ENCODE results near the gene TFPI2. TPM values are rescaled to one million over a fixed set of nuclear protein-coding genes. Genes with fewer than 3 reads are reported as not detected.
"Not testable (repeated sequence)": the region's sequence is repeated elsewhere in the genome, so short reads cannot be mapped to it uniquely, and the experiment has no call there.

TFPI2 gene
- total RNA-seq, 1 experiment from 2014 or later: 4.4 TPM

GRCh38 chr7:93913197-93913596, 22.6 kb upstream of the TFPI2 start:
- no peak for TF ChIP-seq CTCF (conservative IDR thresholded peaks at IDR 0.05)

GRCh38 chr7:93911661-93912060, 21.1 kb upstream of the TFPI2 start:
- H3K27ac ChIP-seq (ENCODE audit: insufficient read length, low read depth, low read length); H4K8ac ChIP-seq (replicated peaks; ENCODE audit: insufficient read length, low read depth, low read length); H3K36me3 Mint-ChIP-seq (ENCODE audit: insufficient read depth in 1 of 3, low read depth in 3 of 3); H3K79me2 ChIP-seq (ENCODE audit: insufficient read depth, low read length); H2BK20ac ChIP-seq (ENCODE audit: low read depth, low read length, poor library complexity, severe bottlenecking); H3K23me2 ChIP-seq (ENCODE audit: insufficient read length, low read depth, low read length, poor library complexity, severe bottlenecking); H2AFZ ChIP-seq (ENCODE audit: low read length); DNase-seq; H3K9me3 ChIP-seq (ENCODE audit: control insufficient read depth, low read depth, low read length); H4K20me1 ChIP-seq (ENCODE audit: control insufficient read depth, insufficient read depth, insufficient read length); H3K27ac Mint-ChIP-seq; H3K9me3 Mint-ChIP-seq; H3K56ac ChIP-seq (ENCODE audit: insufficient read length, low read depth, low read length); H3K14ac ChIP-seq (ENCODE audit: insufficient read depth, low read length); H3K4me3 Mint-ChIP-seq; H4K5ac ChIP-seq (ENCODE audit: insufficient read length, low read depth, low read length); H2BK5ac ChIP-seq (ENCODE audit: insufficient read length, low read length); H3K4ac ChIP-seq (ENCODE audit: low read depth, low read length); H2BK15ac ChIP-seq (ENCODE audit: low read depth, low read length); H3K23ac ChIP-seq (ENCODE audit: insufficient read length, low read depth, low read length); H3T11ph ChIP-seq (ENCODE audit: low read length); H4K91ac ChIP-seq (ENCODE audit: insufficient read length, low read depth, low read length); H3K79me1 ChIP-seq (ENCODE audit: insufficient read depth, low read depth, low read length, poor library complexity, severe bottlenecking); H3K27me3 Mint-ChIP-seq (ENCODE audit: low read depth); H3K9ac ChIP-seq (ENCODE audit: extremely low read depth, insufficient read length, low read length); H3K4me1 Mint-ChIP-seq; H2BK12ac ChIP-seq (ENCODE audit: insufficient read length, low read depth, low read length); H2AK5ac ChIP-seq (ENCODE audit: insufficient read length, low read length); H2BK120ac ChIP-seq (ENCODE audit: low read depth, low read length, poor library complexity, severe bottlenecking); H3K18ac ChIP-seq (ENCODE audit: insufficient read length, low read depth, low read length); H3K4me1 ChIP-seq (ENCODE audit: insufficient read depth, low read length); H3K4me2 ChIP-seq (ENCODE audit: insufficient read depth, insufficient read length, low read length); H3K27me3 ChIP-seq (ENCODE audit: insufficient read depth, low read length): not testable (repeated sequence)

More at GRCh38 chr7:93913197-93913596, 22.6 kb upstream of the TFPI2 start:
- H2BK120ac ChIP-seq (ENCODE audit: low read depth, low read length, poor library complexity, severe bottlenecking): no peak overlapping the region
- H3K79me2 ChIP-seq (ENCODE audit: insufficient read depth, low read length): no peaks in the 10 kb centered on the region
- no peak for DNase-seq
- H3K18ac ChIP-seq (ENCODE audit: insufficient read length, low read depth, low read length): no peak overlapping the region
- H2BK15ac ChIP-seq (ENCODE audit: low read depth, low read length): no peak overlapping the region
- no peak overlapping the region for H3K27ac Mint-ChIP-seq
- no peak overlapping the region for H3K27ac ChIP-seq (ENCODE audit: insufficient read length, low read depth, low read length)
- H4K91ac ChIP-seq (ENCODE audit: insufficient read length, low read depth, low read length): no peak overlapping the region
- H3K27me3 ChIP-seq (ENCODE audit: insufficient read depth, low read length): no peaks in the 10 kb centered on the region
- no peak overlapping the region for H2AFZ ChIP-seq (ENCODE audit: low read length)
- H2BK12ac ChIP-seq (ENCODE audit: insufficient read length, low read depth, low read length): no peak overlapping the region
- no peak overlapping the region for H3K9ac ChIP-seq (ENCODE audit: extremely low read depth, insufficient read length, low read length)
- no peaks in the 10 kb centered on the region for H3K9me3 ChIP-seq (ENCODE audit: control insufficient read depth, low read depth, low read length)
- H3K79me1 ChIP-seq (ENCODE audit: insufficient read depth, low read depth, low read length, poor library complexity, severe bottlenecking): no peaks in the 10 kb centered on the region
- no peak overlapping the region for H3K14ac ChIP-seq (ENCODE audit: insufficient read depth, low read length)
- H3K4me2 ChIP-seq (ENCODE audit: insufficient read depth, insufficient read length, low read length): no peak overlapping the region
- no peak overlapping the region for H3K23ac ChIP-seq (ENCODE audit: insufficient read length, low read depth, low read length)
- H2BK5ac ChIP-seq (ENCODE audit: insufficient read length, low read length): no peak overlapping the region
- no peak overlapping the region for H4K8ac ChIP-seq (replicated peaks; ENCODE audit: insufficient read length, low read depth, low read length)
- no peaks in the 10 kb centered on the region; a peak in 1 of 4 replicates for H3K4me1 Mint-ChIP-seq
- H3K9me3 Mint-ChIP-seq: no peaks in the 10 kb centered on the region
- no peak overlapping the region for H3T11ph ChIP-seq (ENCODE audit: low read length)
- H3K4ac ChIP-seq (ENCODE audit: low read depth, low read length): no peak overlapping the region
- H3K4me1 ChIP-seq (ENCODE audit: insufficient read depth, low read length): no peaks in the 10 kb centered on the region
- no peaks in the 10 kb centered on the region for H3K36me3 Mint-ChIP-seq (ENCODE audit: insufficient read depth in 1 of 3, low read depth in 3 of 3)
- no peak overlapping the region for H2AK5ac ChIP-seq (ENCODE audit: insufficient read length, low read length)
- H3K23me2 ChIP-seq (ENCODE audit: insufficient read length, low read depth, low read length, poor library complexity, severe bottlenecking): no peaks in the 10 kb centered on the region
- no peaks in the 10 kb centered on the region; the same call in 1 of the 2 replicates for H3K27me3 Mint-ChIP-seq (ENCODE audit: low read depth)
- no peak overlapping the region for H3K56ac ChIP-seq (ENCODE audit: insufficient read length, low read depth, low read length)
- H4K20me1 ChIP-seq (ENCODE audit: control insufficient read depth, insufficient read depth, insufficient read length): no peaks in the 10 kb centered on the region
- no peak overlapping the region for H2BK20ac ChIP-seq (ENCODE audit: low read depth, low read length, poor library complexity, severe bottlenecking)
- H3K4me3 Mint-ChIP-seq: no peak overlapping the region
- H4K5ac ChIP-seq (ENCODE audit: insufficient read length, low read depth, low read length): no peak overlapping the region
